ENCODE results near the gene HOMEZ. TPM values are rescaled to one million over a fixed set of nuclear protein-coding genes. Genes with fewer than 3 reads are reported as not detected.
A peak's percentile ranks its signal among the peaks of the same experiment; 100 is the strongest.
"Not testable (repeated sequence)": the region's sequence is repeated elsewhere in the genome, so short reads cannot be mapped to it uniquely, and the experiment has no call there.

Gene HOMEZ
- total RNA-seq, 2 donors from 2014 or later, result 8.4 to 10.3 TPM

GRCh38 chr14:23237772-23238594, 47.9 kb downstream of the HOMEZ start, which contains the start of gene RNF212B:
Gene RNF212B, plus strand, starts transcription at chr14:23237936. Its CDS starts 2,410 bp downstream, at chr14:23240346.
- H3K36me3 Mint-ChIP-seq (ENCODE audit: low read depth), result no peaks in the 10 kb centered on the region
- peak within 1 kb of the TSS; percentile 64 for H3K4me3 Mint-ChIP-seq

GRCh38 chr14:23232241-23232808, 53.6 kb downstream of the HOMEZ start:
- not testable (repeated sequence) for H3K9me3 Mint-ChIP-seq; H3K27ac Mint-ChIP-seq; H3K4me1 Mint-ChIP-seq; H3K27me3 Mint-ChIP-seq; H3K4me3 Mint-ChIP-seq; H3K36me3 Mint-ChIP-seq (ENCODE audit: low read depth); ATAC-seq (replicated peaks)

More at GRCh38 chr14:23237772-23238594, 47.9 kb downstream of the HOMEZ start, which contains the start of gene RNF212B:
- ATAC-seq (replicated peaks), result peak; percentile 100
- no peaks in the 10 kb centered on the region for H3K4me1 Mint-ChIP-seq
- H3K27ac Mint-ChIP-seq, result no peak within 1 kb of the TSS
- H3K27me3 Mint-ChIP-seq, result peaks cover 10% of the 10 kb centered on the region
- no peaks in the 10 kb centered on the region for H3K9me3 Mint-ChIP-seq

GRCh38 chr14:23228812-23229211, 57.1 kb downstream of the HOMEZ start:
- Mint-ChIP-seq H3K36me3 (ENCODE audit: low read depth) (no peaks in the 10 kb centered on the region), H3K27me3 (peaks cover 8% of the 10 kb centered on the region), H3K27ac (no peak overlapping the region), H3K9me3 (no peaks in the 10 kb centered on the region), H3K4me1 (no peaks in the 10 kb centered on the region), H3K4me3 (no peak overlapping the region)
- no peak for ATAC-seq (replicated peaks)

- Mint-ChIP-seq H3K27me3 (peaks cover 8% of the 10 kb centered on the region), H3K36me3 (ENCODE audit: low read depth) (no peaks in the 10 kb centered on the region), H3K4me3 (no peak overlapping the region), H3K9me3 (no peaks in the 10 kb centered on the region), H3K4me1 (no peaks in the 10 kb centered on the region), H3K27ac (no peak overlapping the region)
- ATAC-seq (replicated peaks), result no peak
Measured at GRCh38 chr14:23227566-23227965, 58.4 kb downstream of the HOMEZ start.

GRCh38 chr14:23224958-23225357, 61.0 kb downstream of the HOMEZ start:
- not testable (repeated sequence) for H3K9me3 Mint-ChIP-seq; ATAC-seq (replicated peaks); H3K4me1 Mint-ChIP-seq; H3K4me3 Mint-ChIP-seq; H3K27ac Mint-ChIP-seq; H3K36me3 Mint-ChIP-seq (ENCODE audit: low read depth)
- H3K27me3 Mint-ChIP-seq, result peaks cover 21% of the 10 kb centered on the region

Other genes with a start within 250 kb of the HOMEZ start
- gene PSMB11, start 243.9 kb downstream of the HOMEZ start, total RNA-seq, result not detected
- under 1 TPM; 0.48 TPM for gene CDH24, start 228.6 kb downstream of the HOMEZ start, total RNA-seq
- gene ACIN1, start 191.0 kb downstream of the HOMEZ start, total RNA-seq, result 100 to 1,000 TPM; 187 to 214 TPM
- 10 to 100 TPM; 40.3 to 53.4 TPM for gene C14orf119, start 190.6 kb downstream of the HOMEZ start, total RNA-seq
- gene CIROP, start 181.1 kb downstream of the HOMEZ start, total RNA-seq, result not detected
- not detected for gene CEBPE, start 166.9 kb downstream of the HOMEZ start, total RNA-seq
- under 1 TPM; 0.61 to 0.69 TPM for gene SLC7A8, start 102.5 kb downstream of the HOMEZ start, total RNA-seq
- not detected for gene RNF212B, start 48.2 kb downstream of the HOMEZ start, total RNA-seq
- 10 to 100 TPM; 21.1 to 68.8 TPM for gene PPP1R3E, start 16.7 kb upstream of the HOMEZ start, total RNA-seq
- gene BCL2L2, start 20.7 kb upstream of the HOMEZ start, total RNA-seq, result 1 to 10 TPM; 1.2 to 2.9 TPM
- gene PABPN1, start 35.3 kb upstream of the HOMEZ start, total RNA-seq, result 100 to 1,000 TPM; 163 to 239 TPM
- 1 to 10 TPM; 2.2 to 3.0 TPM for gene SLC22A17, start 66.8 kb upstream of the HOMEZ start, total RNA-seq
- not detected for gene EFS, start 79.0 kb upstream of the HOMEZ start, total RNA-seq
- not detected for gene IL25, start 86.7 kb upstream of the HOMEZ start, total RNA-seq
- gene CMTM5, start 90.9 kb upstream of the HOMEZ start, total RNA-seq, result not detected
- under 1 TPM; 0.71 to 0.82 TPM for gene MYH6, start 122.1 kb upstream of the HOMEZ start, total RNA-seq
- under 1 TPM; 0.13 to 0.19 TPM for gene MYH7, start 149.5 kb upstream of the HOMEZ start, total RNA-seq
- gene NGDN, start 183.6 kb upstream of the HOMEZ start, total RNA-seq, result 10 to 100 TPM; 43.5 to 53.1 TPM